DND-41 (cell line): ENCODE results near the gene GALNT5.

ENCODE experiments used
- EZH2 ChIP-seq: IDR thresholded peaks from 3 replicates; pipeline ENCODE4 v1.6.1; 2012; ENCODE audit warnings: borderline replicate concordance, low read depth, mild to moderate bottlenecking, moderate library complexity, low read length, inconsistent platforms; ENCODE audit not compliant: severe bottlenecking
- TF ChIP-seq, protein P1 (sequence below): IDR thresholded peaks from 2 replicates; pipeline ENCODE4 v1.5.1; 2012; ENCODE audit warnings: borderline replicate concordance, low read length, moderate library complexity, mild to moderate bottlenecking; ENCODE audit not compliant: poor library complexity, severe bottlenecking; ENCODE audit errors: extremely low read depth

DNA sequence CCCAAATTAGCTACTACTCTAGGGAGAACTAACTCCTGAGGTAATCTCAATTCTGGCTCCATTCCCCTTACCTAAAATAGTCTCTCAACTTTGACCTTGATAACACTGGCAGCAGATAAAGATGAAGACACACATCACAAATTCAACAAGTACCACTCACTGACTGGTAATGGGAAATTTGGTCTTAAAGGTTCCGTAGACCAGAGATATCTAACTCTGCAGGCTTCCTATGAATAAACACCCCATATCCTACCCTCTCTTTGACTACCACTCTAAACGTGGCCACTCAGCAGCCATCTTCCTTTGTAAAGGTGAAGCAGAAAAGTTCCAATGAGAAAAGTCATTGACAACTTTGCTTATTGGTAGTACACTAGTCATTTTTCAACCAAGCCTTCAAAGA, 38.6 kb upstream of the GALNT5 start:
- TF ChIP-seq, protein P1, sequence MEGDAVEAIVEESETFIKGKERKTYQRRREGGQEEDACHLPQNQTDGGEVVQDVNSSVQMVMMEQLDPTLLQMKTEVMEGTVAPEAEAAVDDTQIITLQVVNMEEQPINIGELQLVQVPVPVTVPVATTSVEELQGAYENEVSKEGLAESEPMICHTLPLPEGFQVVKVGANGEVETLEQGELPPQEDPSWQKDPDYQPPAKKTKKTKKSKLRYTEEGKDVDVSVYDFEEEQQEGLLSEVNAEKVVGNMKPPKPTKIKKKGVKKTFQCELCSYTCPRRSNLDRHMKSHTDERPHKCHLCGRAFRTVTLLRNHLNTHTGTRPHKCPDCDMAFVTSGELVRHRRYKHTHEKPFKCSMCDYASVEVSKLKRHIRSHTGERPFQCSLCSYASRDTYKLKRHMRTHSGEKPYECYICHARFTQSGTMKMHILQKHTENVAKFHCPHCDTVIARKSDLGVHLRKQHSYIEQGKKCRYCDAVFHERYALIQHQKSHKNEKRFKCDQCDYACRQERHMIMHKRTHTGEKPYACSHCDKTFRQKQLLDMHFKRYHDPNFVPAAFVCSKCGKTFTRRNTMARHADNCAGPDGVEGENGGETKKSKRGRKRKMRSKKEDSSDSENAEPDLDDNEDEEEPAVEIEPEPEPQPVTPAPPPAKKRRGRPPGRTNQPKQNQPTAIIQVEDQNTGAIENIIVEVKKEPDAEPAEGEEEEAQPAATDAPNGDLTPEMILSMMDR: no peak
- no peak for TF ChIP-seq EZH2
